Stimulated activated naive CD8-positive, alpha-beta T cell treated with anti-CD3 and anti-CD28 coated beads, Interleukin-15, Interleukin-2, amounts not matched to agents 100 U/mL and 50 U/mL, for 24 hours (primary cell): ENCODE data around the gene CWC22.
A peak's percentile ranks its signal among the peaks of the same experiment; 100 is the strongest.
"Not testable (repeated sequence)": the region's sequence is repeated elsewhere in the genome, so short reads cannot be mapped to it uniquely, and the experiment has no call there.

Source experiments
- ATAC-seq: fragments of 150-1000 bp; cut with Tn5 transposase; one replicate; pipeline ENCODE4 v1.10.0; 2021
- DNase-seq: peaks from one replicate; pipeline ENCODE4 v3.0.0; 2021

CWC22 gene

DNA sequence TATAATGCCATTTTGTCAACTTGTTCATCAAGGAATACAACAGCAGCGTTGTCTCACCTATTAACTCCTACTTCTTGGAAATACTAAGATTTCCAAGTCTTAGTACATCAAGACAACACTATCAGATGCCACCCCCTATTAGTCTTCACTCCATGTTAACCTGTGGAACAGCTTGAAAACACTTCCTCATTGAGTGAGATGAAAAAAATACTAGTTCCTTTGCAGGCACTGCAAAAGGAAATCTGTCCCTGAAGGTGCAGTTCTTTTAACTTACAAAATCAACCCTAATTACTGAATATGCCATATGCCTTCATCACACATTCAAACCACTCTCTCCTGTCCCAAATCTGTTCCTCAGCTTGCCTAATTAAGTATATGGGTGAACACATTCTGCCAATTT lies 4.0 kb downstream of the CWC22 start:
- no peak for DNase-seq
- no peak for ATAC-seq

DNA sequence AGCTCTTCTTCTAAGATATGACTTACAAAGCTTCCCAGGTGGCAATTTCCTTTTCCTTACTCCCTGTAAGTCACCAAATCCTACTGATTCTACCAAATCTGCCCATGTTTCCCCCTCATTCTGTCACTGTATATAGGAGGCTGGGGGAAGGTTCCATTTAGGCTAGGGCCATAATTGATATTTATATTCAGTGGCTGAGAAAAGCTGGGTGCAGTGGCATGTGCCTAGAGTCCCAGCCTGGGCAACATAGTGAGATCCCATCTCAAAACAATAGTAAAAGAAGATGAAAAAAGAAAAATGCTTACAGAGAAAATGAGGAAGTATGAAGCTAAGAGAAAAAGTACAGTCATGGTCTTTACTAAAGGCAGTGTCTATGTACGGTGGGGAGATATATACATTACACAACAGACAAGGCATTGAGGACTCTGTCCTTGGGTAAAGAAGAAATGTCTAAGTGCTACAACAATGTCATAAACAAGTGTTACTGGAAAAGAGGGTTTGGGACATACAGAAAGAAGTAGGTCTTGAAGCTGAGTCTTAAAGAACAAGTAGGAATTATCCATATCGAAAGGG lies 4.8 kb downstream of the CWC22 start:
- DNase-seq (no peak), ATAC-seq (no peak)

DNA sequence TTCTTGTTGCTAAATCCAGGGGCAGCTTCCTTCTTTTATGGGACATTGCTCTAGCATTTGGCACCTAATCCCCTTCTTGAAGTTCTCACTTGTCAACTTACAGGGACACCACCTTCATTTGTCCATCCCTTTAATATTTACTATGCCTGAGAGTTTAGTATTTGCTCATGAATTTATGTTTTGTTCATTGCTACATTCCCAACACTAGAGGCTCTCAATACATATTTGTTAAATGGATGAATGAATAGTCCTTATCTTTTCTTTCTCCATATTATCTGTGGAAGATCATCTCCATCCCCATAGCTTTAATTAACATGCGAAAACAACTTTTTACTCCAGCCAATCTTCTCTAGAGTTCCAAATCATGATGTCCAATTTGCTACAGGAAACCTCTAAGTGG lies 5.4 kb downstream of the CWC22 start:
- DNase-seq (no peak), ATAC-seq (no peak)

DNA sequence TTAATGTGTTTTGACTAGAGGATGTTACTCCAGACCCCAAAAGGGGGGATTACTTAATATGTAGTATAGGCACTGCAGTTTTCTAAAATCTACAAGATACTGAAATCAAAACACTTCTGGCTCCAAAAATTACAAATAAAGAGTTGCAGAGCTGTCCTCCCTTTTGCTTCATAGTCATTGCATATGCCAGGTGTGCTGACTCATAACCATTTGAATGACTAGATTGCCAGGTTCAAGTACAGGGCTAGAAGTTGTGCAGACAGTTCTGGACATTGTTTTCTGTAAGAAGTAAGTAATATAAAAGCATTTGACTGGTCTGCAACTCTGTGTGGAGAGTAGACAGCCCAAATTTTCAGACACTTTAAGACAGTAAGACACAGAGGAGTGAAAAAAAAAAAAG lies 6.7 kb downstream of the CWC22 start:
- DNase-seq (no peak), ATAC-seq (peak; percentile 58)

DNA sequence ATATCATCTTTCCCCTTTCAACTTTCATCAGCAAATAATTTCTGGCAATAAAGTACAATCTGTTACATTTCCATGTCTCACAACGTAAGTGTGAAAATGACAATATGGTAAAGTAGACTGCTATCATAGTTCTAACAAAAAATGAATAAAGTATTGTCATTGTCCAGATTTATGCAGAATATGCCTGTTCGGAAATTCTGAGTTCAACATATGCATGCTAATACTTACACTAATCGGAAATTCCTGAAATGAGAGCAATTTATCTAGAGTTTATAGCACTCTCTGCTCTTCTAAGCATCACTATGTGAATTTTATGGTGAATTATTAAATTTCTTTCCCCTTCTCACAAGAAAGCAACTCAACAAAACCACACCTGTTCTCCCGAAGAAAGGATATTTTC lies 8.1 kb downstream of the CWC22 start:
- ATAC-seq, result no peak
- DNase-seq, result no peak

DNA sequence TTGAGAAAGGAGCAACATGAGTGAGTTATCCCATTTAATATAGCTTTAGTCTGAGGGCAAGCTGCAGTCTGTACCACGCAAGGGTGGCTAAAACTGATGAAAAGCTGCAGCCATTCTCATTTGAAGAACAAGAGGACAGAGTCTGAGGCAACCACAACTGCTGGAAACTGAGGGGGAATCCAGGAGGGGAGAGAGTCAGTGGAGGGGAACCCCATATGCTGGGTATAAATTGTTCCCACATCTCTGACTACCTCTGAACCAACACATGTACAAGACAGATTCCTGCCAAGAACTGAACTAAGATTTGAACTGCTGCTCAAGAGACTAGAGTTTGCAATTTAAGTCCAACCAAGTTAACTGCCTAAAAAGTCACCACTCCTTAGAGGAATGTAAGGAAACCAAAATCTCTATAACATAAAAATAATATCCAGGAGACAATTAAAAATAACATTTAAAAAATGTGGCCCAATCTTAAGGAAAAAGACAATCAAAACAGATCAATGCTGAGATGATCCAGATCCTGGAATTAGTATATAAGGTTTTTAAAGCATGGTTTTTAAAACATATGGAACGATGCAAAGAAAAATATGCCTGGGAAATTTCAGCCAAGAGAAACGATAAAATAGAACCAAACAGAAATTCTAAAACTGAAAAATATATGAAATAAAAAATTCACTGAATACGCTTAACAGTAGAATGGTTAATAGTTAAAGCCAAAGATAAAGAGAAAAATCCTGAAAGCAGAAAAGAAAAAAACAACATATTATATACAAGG lies 11.2 kb downstream of the CWC22 start:
- DNase-seq (peak; percentile 9), ATAC-seq (peak; percentile 91)

DNA sequence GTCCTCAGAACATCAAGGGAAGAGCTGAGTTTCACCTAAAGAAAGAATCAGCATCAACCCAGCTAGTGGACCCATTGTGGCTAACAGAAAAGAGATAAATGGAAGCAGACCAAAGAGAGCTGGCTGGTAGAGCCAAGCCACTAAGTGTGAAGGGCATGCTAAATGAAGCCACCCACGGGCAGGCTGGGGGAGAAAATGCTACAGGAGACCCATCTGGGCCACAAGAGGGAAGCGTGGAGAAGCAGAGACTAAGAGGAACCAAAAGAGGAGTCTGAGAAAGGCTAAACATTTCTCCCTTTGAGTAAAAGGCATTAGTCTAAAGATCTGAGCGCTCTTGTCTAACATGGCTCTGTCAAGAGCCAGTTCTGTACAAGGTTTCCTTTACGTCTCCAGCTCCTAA lies 15.8 kb downstream of the CWC22 start:
- DNase-seq (no peak), ATAC-seq (peak; percentile 47)

DNA sequence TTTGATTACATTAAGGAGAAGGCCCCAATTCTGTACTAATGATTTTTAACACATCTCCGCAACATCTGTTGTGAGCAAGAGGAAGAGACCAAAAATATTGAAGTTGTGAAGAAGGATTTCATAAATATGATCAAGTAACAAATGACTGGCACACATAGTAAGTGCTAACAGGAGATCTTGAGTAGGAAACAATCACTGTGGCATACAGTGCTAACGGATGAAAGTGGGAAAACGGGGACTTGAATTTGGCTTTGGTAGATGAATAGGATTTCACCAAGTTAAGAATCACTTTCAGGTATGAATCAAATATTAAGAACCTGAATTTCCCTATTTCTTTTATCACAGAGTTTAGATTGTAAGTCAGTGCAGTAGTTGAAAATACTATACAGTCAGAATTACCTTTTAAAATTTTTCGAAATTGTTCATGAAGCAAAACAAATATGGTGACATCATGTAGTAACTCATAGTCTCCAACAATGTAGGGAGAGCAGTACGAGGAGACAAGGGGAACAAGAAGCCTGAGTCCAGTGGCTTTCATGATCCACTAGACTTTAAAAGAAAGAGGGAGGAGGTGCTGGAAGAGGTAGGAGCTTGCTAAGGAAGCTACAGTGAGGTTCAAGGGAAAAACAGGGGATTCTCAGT lies 16.3 kb downstream of the CWC22 start:
- no peak for DNase-seq
- ATAC-seq, result no peak

DNA sequence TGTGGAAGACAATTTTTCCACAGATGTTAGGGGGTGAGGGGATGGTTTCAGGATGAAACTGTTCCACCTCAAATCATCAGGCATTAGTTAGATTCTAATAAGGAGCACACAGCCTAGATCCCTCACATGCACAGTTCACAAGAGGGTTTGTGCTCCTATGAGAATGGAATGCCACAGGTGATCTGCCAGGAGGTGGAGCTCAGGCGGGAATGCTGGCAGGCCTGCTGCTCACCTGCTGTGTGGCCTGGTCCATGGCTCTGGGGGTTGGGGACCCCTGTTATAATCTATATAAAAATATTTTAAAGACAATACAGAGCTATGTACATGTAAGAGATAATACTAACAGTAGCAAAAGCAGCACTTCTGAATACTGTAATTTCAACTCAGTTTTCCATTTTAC lies 19.2 kb downstream of the CWC22 start:
- ATAC-seq (no peak), DNase-seq (no peak)

DNA sequence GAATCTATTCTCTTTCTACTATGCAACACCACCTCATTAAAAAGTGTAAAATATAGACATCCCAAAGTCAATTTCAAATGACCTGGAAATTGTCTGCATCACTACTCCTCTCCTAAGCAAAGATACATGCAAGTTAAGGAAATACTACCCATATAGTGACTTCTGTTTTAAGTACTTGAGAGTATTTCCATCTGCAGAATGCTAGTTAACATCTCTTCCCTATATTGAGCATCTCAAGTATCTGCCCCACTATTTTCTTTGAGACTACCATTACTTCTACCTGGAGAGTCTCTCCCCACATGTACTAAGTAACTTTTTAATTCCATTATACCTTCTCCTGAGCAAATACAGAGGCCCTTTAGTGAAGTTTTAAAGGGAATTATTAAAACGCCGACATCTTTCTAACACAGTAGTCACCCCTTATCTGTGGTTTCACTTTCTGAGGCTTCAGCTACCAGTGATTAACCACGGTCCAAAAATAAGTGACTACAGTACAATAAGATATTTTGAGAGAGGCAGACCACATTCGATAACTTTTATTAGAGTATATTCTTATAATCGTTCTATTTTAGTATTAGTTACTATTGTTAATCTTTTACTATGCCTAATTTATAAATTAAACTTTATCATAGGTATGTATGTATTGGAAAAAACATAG lies 21.8 kb downstream of the CWC22 start:
- DNase-seq (no peak), ATAC-seq (no peak)

DNA sequence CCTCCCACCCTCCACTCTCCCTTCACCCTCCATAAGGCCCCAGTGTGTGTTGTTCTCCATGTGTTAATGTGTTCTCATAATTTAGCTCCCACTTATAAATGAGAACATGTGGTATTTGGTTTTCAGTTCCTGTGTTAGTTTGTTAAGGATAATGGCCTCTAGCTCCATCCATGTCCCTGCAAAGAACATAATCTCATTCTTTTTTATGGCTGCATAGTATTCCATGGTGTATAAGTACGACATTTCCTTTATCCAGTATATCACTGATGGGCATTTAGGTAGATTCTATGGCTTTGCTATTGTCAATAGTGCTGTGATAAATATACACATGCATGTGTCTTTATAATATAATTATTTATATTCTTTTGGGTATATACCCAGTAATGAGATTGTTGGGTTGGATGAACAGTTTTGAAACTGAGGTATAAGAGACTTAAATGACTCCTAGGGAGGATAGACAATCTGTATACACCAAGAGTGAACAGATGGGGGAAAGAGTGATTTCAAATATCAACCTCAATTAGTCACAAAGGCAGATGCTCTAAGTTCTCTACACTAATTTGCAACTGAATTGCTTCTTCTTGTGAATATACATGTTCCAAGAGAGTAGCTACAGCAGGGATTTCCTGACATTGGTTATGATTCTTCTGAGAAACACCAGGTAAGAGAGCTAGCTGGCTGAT lies 23.7 kb downstream of the CWC22 start:
- no peak for DNase-seq

DNA sequence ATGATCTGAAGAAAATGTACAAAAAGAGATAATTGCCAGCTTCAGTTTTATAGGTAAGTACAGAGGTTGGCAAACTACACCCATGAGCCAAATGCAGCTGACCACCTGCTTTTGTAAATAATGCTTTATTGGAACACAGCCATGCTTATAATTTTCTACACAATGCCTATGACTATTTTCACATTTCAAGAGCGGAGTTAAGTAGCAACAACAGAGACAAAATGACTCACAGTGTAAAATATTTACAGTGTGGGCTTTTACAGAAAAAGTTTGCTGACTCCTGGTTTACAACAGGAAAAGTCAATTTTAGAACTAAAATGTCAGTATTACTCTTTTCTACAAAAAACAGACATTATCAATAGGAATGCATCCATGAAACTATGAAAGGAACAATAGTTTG lies 26.0 kb downstream of the CWC22 start:
- ATAC-seq, result no peak
- no peak for DNase-seq

More for the DNA sequence above, 23.7 kb downstream of the CWC22 start:
- no peak for ATAC-seq

DNA sequence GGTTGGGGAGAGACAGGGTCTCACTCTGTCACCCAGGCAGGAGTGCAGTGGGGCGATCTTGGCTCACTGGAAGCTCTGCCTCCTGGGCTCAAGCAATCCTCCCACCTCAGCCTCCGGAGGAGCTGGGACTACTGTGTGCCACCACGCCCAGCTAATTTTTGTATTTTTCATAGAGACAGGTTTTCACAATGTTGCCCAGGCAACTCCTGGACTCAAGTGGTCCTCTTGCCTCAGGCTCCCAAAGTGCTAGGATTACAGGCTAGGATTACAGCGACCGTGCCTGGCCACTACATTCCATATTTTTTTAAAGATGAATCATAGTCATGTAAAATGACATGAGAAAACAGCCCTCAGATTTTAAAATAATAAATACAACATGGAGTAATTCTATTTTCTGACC lies 32.3 kb downstream of the CWC22 start:
- no peak for ATAC-seq
- DNase-seq, result no peak

DNA sequence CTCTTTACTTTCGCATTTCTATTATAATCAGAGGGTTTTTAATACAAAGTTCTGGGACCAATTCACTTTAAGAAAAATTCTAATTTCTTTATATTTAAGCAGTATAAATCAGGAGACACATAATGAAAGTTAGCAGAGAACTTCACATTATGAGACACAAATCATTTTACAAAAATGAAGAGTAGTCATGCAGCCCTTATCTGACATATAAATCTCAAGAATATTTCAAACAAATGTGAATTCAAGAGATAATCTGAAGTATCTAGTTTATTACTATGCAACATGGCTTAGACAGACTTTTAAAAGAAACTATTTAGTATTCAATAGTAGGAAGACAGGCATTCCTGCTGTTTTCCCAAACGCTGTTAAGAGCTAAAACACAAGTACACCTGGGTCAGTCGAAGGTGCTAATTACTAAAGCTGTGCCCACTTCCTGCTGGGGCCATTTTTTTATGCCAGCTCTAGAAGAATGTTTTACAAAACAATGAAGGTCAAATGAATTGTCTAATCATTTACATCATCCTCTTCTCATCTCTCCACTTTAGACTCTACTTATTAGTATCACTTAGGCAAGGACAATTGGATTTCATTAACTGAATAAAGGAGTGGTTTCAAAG lies 40.2 kb downstream of the CWC22 start:
- ATAC-seq, result no peak
- no peak for DNase-seq

DNA sequence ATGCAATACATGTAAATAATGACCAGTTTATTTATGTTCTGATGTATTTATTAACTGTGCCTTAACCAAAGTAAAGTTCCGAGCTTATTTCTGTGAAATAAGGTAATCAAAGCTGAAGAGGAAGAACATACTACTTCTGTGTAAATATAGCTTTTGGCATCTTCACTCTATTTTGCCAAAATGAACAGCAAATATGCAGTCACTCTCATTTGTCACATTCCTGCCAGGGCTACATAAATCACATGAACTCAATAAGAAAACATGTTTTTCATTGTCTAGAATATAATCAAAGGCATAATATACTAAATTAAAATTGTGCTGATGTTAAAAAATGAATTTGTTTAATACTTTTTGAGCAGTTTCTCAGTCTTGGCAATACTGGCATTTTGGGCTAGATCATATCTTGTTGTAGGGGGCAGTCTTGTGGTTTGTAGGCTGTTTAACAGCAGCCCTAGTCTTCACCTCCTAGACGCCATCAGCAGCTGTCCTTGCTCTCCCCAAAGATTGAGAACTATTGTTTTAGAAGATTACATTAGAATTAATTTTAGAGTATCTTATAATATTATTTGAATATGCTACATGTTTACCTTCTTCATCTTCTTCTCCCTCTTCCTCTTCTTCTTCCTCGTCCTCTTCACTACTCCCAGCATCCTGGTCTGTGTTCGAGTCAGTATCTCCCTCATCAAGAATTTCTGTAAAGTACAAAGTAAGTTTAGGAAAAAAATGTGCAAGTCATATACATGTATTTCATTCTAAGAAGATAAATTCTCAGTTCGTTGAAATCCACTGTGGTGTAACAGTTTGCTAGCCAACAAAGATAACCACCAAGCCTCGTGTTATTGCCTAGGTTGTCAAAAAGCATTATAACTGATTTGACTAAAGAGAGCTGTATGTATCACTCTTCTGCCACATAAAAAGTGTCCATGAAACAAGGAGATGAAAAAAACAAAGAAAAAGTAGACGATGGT lies 41.5 kb downstream of the CWC22 start:
- DNase-seq, result no peak
- no peak for ATAC-seq

DNA sequence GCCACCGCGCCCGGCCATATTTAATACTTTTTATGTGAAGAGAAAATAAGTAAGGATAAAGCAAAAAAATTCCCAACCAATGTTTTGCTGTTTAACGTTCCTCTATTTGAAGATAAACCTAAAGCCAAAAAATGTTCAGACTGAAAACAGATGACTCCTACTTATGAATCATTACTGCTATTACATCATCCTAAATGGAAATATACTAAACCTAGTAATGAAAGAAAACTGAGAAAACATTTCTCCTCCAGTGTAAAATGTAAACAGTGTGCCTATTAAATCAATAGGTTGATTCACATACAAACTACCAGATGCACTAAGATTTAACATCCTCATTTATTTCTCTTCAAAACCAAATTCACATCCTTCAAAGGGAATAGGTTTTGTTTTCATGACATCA lies 43.5 kb downstream of the CWC22 start:
- ATAC-seq (no peak), DNase-seq (no peak)

DNA sequence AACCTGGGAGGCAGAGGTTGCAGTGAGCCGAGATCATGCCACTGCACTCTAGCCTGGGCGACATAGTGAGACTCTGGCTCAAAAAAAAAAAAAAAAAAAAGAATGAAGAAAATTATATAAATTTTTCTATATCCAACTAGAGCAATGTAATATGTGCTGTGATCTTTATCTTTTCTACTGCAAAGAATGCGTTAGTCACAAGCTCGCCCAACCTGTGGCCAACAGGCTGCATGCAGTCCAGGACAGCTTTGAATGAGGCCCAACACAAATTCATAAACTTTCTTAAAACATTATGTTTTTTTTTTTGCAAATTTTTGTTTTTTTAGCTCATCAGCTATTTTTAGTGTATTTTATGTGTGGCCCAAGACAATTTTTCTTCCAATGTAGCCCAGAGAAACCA lies 48.8 kb downstream of the CWC22 start:
- DNase-seq, ATAC-seq: not testable (repeated sequence)

DNA sequence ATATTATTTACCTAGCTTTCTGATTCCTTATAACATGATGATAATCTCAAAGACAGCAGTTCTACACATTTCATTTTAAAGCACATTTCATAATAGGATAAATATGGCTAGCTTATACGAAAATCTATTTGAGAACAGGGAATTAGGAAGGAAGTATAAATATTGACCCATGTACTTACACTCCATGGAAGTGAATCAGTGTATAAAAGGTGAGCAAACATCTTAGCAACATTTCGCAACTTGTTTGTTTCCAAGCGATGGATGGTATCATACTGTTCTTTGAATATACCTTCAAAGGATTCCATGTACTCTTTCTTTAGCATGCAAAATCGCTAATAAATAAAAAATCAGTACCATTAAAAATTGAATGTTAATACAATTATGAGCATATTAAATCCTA lies 53.1 kb downstream of the CWC22 start:
- no peak for DNase-seq
- ATAC-seq, result no peak

DNA sequence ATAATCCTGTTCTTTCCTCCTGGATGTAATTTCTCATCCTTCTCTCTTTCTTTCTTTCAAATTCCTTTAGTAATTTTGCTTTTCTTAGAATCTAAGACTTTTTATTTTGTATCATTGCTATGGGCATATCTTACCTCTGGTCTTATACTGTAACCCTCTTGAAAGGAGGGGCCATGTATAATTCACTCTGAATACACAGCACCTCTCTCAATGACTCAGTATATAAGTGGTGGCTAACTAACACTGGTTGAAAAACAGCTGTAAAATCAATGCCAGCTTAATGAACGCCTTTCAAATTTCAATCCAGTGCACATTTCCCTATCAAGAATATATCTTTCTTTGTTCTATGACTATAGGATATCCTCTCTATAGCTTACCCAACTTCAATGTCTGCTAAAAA lies 53.7 kb downstream of the CWC22 start:
- DNase-seq, result no peak
- no peak for ATAC-seq

DNA sequence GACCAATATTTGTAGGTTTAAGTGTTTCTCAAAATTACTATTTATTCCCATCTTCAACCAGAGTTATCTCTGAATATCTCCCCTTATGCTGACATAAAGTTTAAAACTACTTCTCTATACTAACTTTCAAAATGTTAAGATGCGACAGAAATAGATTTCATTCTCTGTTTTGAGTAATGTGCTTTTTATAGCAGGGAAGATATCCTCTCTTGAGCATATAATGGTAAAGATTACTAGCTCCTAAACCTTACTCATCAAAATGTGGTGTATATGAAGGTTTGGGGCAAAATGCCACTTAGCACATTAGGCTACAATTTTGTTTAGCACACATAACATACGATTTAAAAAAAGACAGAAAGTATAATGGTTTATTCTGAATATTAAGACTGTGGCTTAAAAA lies 54.4 kb downstream of the CWC22 start:
- no peak for ATAC-seq
- no peak for DNase-seq

DNA sequence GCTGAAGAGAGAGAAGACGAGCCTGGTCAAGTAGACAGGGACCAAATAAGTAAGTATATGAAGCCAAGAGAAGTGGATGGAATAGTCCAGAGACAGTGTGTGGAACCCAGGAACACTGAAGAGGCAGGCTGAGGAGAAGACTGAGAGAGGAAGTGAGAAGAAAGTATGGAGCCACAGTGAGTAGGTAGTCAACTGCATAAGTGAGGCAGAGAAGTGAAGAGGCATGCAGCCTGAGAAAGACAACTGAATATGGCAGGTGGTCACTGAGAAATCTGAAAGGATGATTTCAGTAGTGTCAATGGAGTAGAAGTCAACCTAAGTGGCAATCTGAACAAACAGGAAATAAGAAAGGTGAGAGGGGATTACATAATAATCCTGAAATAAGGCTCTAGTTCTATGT lies 55.4 kb downstream of the CWC22 start:
- ATAC-seq, result no peak

More for the DNA sequence above, 55.4 kb downstream of the CWC22 start:
- no peak for DNase-seq
